Loucy (cell line): Measurements from ENCODE around the gene CCDC60.

Source experiments
- H2AFZ ChIP-seq: fragments of 200-600 bp; sonication (generic); 2 replicates; pipeline ENCODE4 v1.6.0; 2016; ENCODE audit warnings: antibody characterized with exemption, mild to moderate bottlenecking, low read length, moderate library complexity
- H3F3A ChIP-seq: fragments of 200-600 bp; 2 replicates; pipeline ENCODE4 v1.6.0; 2016; ENCODE audit warnings: antibody characterized with exemption, low read depth, mild to moderate bottlenecking
- H3K27me3 ChIP-seq: fragments of 200-600 bp; sonication (generic); 2 replicates; pipeline ENCODE4 v1.6.1; 2014; ENCODE audit warnings: low read length, mild to moderate bottlenecking; ENCODE audit not compliant: insufficient read depth, poor library complexity, severe bottlenecking
- H3K36me3 ChIP-seq: fragments of 200-600 bp; sonication (generic); 2 replicates; pipeline ENCODE4 v1.6.1; 2016; ENCODE audit warnings: low read length; ENCODE audit not compliant: insufficient read depth
- H3K4me1 ChIP-seq: fragments of 200-600 bp; sonication (generic); 2 replicates; pipeline ENCODE4 v1.5.1; 2014; ENCODE audit warnings: low read length, mild to moderate bottlenecking; ENCODE audit not compliant: insufficient read depth, poor library complexity, severe bottlenecking
- H3K4me2 ChIP-seq: fragments of 200-600 bp; sonication (generic); 2 replicates; pipeline ENCODE4 v1.6.0; 2014; ENCODE audit warnings: antibody characterized with exemption, low read length, low read depth, mild to moderate bottlenecking; ENCODE audit not compliant: poor library complexity, severe bottlenecking
- H3K4me3 ChIP-seq: fragments of 200-600 bp; sonication (generic); 2 replicates; pipeline ENCODE4 v1.5.1; 2014; ENCODE audit warnings: low read length, mild to moderate bottlenecking, mixed read lengths; ENCODE audit not compliant: poor library complexity, severe bottlenecking
- H3K79me2 ChIP-seq: fragments of 200-600 bp; sonication (generic); 2 replicates; pipeline ENCODE4 v1.6.1; 2014; ENCODE audit warnings: low read length; ENCODE audit not compliant: insufficient read depth
- H3K9ac ChIP-seq: fragments of 200-600 bp; sonication (generic); 2 replicates; pipeline ENCODE4 v1.6.0; 2014; ENCODE audit warnings: mild to moderate bottlenecking, low read depth, low read length, moderate library complexity; ENCODE audit not compliant: poor library complexity, severe bottlenecking
- H3K9me2 ChIP-seq: fragments of 200-600 bp; sonication (generic); replicated peaks from 2 replicates; pipeline ENCODE4 v1.6.1; 2016; ENCODE audit warnings: low read depth, low read length, mixed read lengths
- H3K9me3 ChIP-seq: fragments of 200-600 bp; sonication (generic); 2 replicates; pipeline ENCODE4 v1.6.1; 2014; ENCODE audit warnings: mild to moderate bottlenecking, antibody characterized with exemption, low read length, low read depth; ENCODE audit not compliant: insufficient read depth
- H4K20me1 ChIP-seq: fragments of 200-600 bp; sonication (generic); 2 replicates; pipeline ENCODE4 v1.6.0; 2014; ENCODE audit warnings: antibody characterized with exemption, low read length, mild to moderate bottlenecking; ENCODE audit not compliant: insufficient read depth, poor library complexity, severe bottlenecking
- CTCF ChIP-seq: fragments of 200-600 bp; sonication (generic); conservative IDR thresholded peaks from 2 replicates; pipeline ENCODE4 v1.5.1; 2014; ENCODE audit warnings: mild to moderate bottlenecking, antibody characterized with exemption, low read length
- EZH2phosphoT487 ChIP-seq: fragments of 200-600 bp; IDR thresholded peaks from 2 replicates; pipeline ENCODE4 v1.6.1; 2018; ENCODE audit warnings: antibody characterized with exemption, mild to moderate bottlenecking, moderate library complexity, borderline replicate concordance

Gene CCDC60

GRCh38 chr12:119444462-119445044, 110.0 kb downstream of the CCDC60 start:
- Histone ChIP-seq H3K9ac (no peak overlapping the region), H2AFZ (no peak overlapping the region), H3K27me3 (no peaks in the 10 kb centered on the region), H3K4me2 (no peak overlapping the region), H3K9me3 (no peaks in the 10 kb centered on the region), H3K9me2 (no peaks in the 10 kb centered on the region), H3K4me1 (no peaks in the 10 kb centered on the region), H3K4me3 (no peak overlapping the region), H3F3A (no peaks in the 10 kb centered on the region), H4K20me1 (no peaks in the 10 kb centered on the region), H3K36me3 (no peaks in the 10 kb centered on the region), H3K79me2 (no peaks in the 10 kb centered on the region)
- peak; percentile 100 for TF ChIP-seq CTCF
- TF ChIP-seq EZH2phosphoT487, result no peak

GRCh38 chr12:119446459-119446858, 111.9 kb downstream of the CCDC60 start:
- no peaks in the 10 kb centered on the region for H3K36me3 ChIP-seq
- H3K79me2 ChIP-seq, result no peaks in the 10 kb centered on the region
- no peaks in the 10 kb centered on the region for H3K9me3 ChIP-seq
- H4K20me1 ChIP-seq, result no peaks in the 10 kb centered on the region
- no peak overlapping the region for H3K4me3 ChIP-seq
- no peak overlapping the region for H2AFZ ChIP-seq
- no peak overlapping the region for H3K4me2 ChIP-seq
- H3K9me2 ChIP-seq, result no peaks in the 10 kb centered on the region
- no peaks in the 10 kb centered on the region for H3K27me3 ChIP-seq
- TF ChIP-seq EZH2phosphoT487 (no peak), CTCF (no peak)
- H3K4me1 ChIP-seq, result no peaks in the 10 kb centered on the region
- H3F3A ChIP-seq, result no peaks in the 10 kb centered on the region
- no peak overlapping the region for H3K9ac ChIP-seq

GRCh38 chr12:119447126-119447525, 112.6 kb downstream of the CCDC60 start:
- H2AFZ ChIP-seq, result peak overlapping the region; percentile 51
- H3K4me2 ChIP-seq, result peak overlapping the region; percentile 41

More at GRCh38 chr12:119447126-119447525, 112.6 kb downstream of the CCDC60 start:
- Histone ChIP-seq H3K9me3 (no peaks in the 10 kb centered on the region), H3K9ac (no peak overlapping the region), H3K36me3 (no peaks in the 10 kb centered on the region), H3K4me3 (peak overlapping the region; percentile 31), H3K79me2 (no peaks in the 10 kb centered on the region), H3K9me2 (no peaks in the 10 kb centered on the region), H3F3A (no peaks in the 10 kb centered on the region), H3K27me3 (no peaks in the 10 kb centered on the region), H4K20me1 (no peaks in the 10 kb centered on the region), H3K4me1 (no peaks in the 10 kb centered on the region)
- no peak for TF ChIP-seq CTCF
- TF ChIP-seq EZH2phosphoT487, result no peak
